ENCODE results near the gene TPH2. TPM values are rescaled to one million over a fixed set of nuclear protein-coding genes. Genes with fewer than 3 reads are reported as not detected.

The TPH2 gene
- polyA plus RNA-seq, 1 donor (not counting 4 experiments of a cell fraction or from before 2014, with no cell fraction given), result not detected

- no peak overlapping the region for H3K4me2 ChIP-seq (ENCODE audit: control insufficient read depth, extremely low read depth, insufficient read depth, low read depth, low read length)
- H3K4me1 ChIP-seq (ENCODE audit: control insufficient read depth, extremely low read depth, insufficient read depth, low read length), result no peaks in the 10 kb centered on the region
- dilution Hi-C loops (cut with MboI; ENCODE audit: extremely low pct_ligation_motif_present, low sequenced_read_pairs), result no loop called here
- no peak overlapping the region for H2AFZ ChIP-seq (ENCODE audit: control insufficient read depth, low read length)
- no peaks in the 10 kb centered on the region for H3K9me1 ChIP-seq (ENCODE audit: control insufficient read depth, extremely low read depth, insufficient read depth, low read length)
- no peaks in the 10 kb centered on the region for H4K20me1 ChIP-seq (ENCODE audit: control insufficient read depth, extremely low read depth, insufficient read depth, low read length)
- no peak overlapping the region for H3K9ac ChIP-seq (ENCODE audit: control insufficient read depth, extremely low read depth, insufficient read depth, low read length)
- H3K36me3 ChIP-seq (ENCODE audit: control insufficient read depth in 2 of 2, extremely low read depth in 1 of 2, insufficient read depth in 2 of 2, low read length in 2 of 2), result no peaks in the 10 kb centered on the region
- FAIRE-seq, result no peak
- no peak overlapping the region for H3K27ac ChIP-seq (ENCODE audit: control insufficient read depth, insufficient read depth, low read length)
- DNase-seq (ENCODE audit: low read depth, low spot score), result no peak
- no peak for TF ChIP-seq CTCF (optimal IDR thresholded peaks at IDR 0.05 in 1 of 3, IDR thresholded peaks at IDR 0.05 in 1 of 3, conservative IDR thresholded peaks at IDR 0.05 in 1 of 3; ENCODE audit: extremely low read depth in 1 of 3, insufficient read depth in 2 of 3, low read length in 3 of 3)
- H3K4me3 ChIP-seq (ENCODE audit: control insufficient read depth in 2 of 3, extremely low read depth in 1 of 3, insufficient read depth in 2 of 3, low read depth in 1 of 3, low read length in 3 of 3), result no peak overlapping the region
- no peaks in the 10 kb centered on the region for H3K9me3 ChIP-seq (ENCODE audit: control insufficient read depth, low read depth, low read length)
- peaks cover 4% of the 10 kb centered on the region for H3K27me3 ChIP-seq (ENCODE audit: control insufficient read depth, extremely low read depth, insufficient read depth, low read length)
- no peaks in the 10 kb centered on the region for H3K79me2 ChIP-seq (ENCODE audit: control insufficient read depth, insufficient read depth, low read length)
These were observed 9.7 kb downstream of the TPH2 start for GRCh38 chr12:71948390-71948789.

- no peak for FAIRE-seq
- Histone ChIP-seq H3K36me3 (ENCODE audit: control insufficient read depth in 2 of 2, extremely low read depth in 1 of 2, insufficient read depth in 2 of 2, low read length in 2 of 2) (no peaks in the 10 kb centered on the region), H3K9me3 (ENCODE audit: control insufficient read depth, low read depth, low read length) (no peaks in the 10 kb centered on the region), H3K27ac (ENCODE audit: control insufficient read depth, insufficient read depth, low read length) (no peak overlapping the region), H3K79me2 (ENCODE audit: control insufficient read depth, insufficient read depth, low read length) (no peaks in the 10 kb centered on the region), H3K4me3 (ENCODE audit: control insufficient read depth in 2 of 3, extremely low read depth in 1 of 3, insufficient read depth in 2 of 3, low read depth in 1 of 3, low read length in 3 of 3) (no peak overlapping the region), H3K9me1 (ENCODE audit: control insufficient read depth, extremely low read depth, insufficient read depth, low read length) (no peaks in the 10 kb centered on the region), H3K9ac (ENCODE audit: control insufficient read depth, extremely low read depth, insufficient read depth, low read length) (no peak overlapping the region), H2AFZ (ENCODE audit: control insufficient read depth, low read length) (no peak overlapping the region), H3K4me2 (ENCODE audit: control insufficient read depth, extremely low read depth, insufficient read depth, low read depth, low read length) (no peak overlapping the region), H4K20me1 (ENCODE audit: control insufficient read depth, extremely low read depth, insufficient read depth, low read length) (no peaks in the 10 kb centered on the region), H3K27me3 (ENCODE audit: control insufficient read depth, extremely low read depth, insufficient read depth, low read length) (peaks cover 4% of the 10 kb centered on the region), H3K4me1 (ENCODE audit: control insufficient read depth, extremely low read depth, insufficient read depth, low read length) (no peaks in the 10 kb centered on the region)
- no peak for TF ChIP-seq EZH2 (IDR thresholded peaks at IDR 0.05; ENCODE audit: low read length)
- TF ChIP-seq CTCF (optimal IDR thresholded peaks at IDR 0.05 in 1 of 3, IDR thresholded peaks at IDR 0.05 in 1 of 3, conservative IDR thresholded peaks at IDR 0.05 in 1 of 3; ENCODE audit: extremely low read depth in 1 of 3, insufficient read depth in 2 of 3, low read length in 3 of 3), result no peak
- DNase-seq (ENCODE audit: low read depth, low spot score), result no peak
- dilution Hi-C loops (cut with MboI; ENCODE audit: extremely low pct_ligation_motif_present, low sequenced_read_pairs), result no loop called here
These were observed 11.0 kb downstream of the TPH2 start for GRCh38 chr12:71949646-71950045.

Data from keratinocyte (primary cell).